ENCODE data around the gene CFLAR. TPM values are rescaled to one million over a fixed set of nuclear protein-coding genes. Genes with fewer than 3 reads are reported as not detected.

CFLAR gene
- total and polyA plus RNA-seq, 12 donors: 91.5 to 257 (median 203) TPM

DNA sequence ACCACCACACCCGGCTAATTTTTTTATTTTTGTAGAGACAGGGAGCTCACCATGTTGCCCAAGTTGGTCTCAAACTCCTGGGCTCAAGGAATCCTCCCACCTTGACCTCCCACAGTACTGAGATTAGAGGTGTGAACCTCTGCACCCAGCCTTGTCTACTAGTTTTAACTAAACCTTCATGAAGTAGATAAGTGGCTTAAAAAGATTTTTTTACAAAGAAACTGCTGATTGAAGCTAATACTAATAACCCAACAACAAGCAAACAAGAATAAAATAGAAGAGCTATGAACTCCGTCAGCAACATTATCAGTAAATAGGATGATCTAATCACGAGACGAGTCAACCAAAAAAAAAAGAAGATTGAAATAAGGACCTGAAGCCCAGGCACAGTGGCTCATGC lies 25.4 kb upstream of the CFLAR start:
- TF ChIP-seq, protein P1, sequence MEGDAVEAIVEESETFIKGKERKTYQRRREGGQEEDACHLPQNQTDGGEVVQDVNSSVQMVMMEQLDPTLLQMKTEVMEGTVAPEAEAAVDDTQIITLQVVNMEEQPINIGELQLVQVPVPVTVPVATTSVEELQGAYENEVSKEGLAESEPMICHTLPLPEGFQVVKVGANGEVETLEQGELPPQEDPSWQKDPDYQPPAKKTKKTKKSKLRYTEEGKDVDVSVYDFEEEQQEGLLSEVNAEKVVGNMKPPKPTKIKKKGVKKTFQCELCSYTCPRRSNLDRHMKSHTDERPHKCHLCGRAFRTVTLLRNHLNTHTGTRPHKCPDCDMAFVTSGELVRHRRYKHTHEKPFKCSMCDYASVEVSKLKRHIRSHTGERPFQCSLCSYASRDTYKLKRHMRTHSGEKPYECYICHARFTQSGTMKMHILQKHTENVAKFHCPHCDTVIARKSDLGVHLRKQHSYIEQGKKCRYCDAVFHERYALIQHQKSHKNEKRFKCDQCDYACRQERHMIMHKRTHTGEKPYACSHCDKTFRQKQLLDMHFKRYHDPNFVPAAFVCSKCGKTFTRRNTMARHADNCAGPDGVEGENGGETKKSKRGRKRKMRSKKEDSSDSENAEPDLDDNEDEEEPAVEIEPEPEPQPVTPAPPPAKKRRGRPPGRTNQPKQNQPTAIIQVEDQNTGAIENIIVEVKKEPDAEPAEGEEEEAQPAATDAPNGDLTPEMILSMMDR (IDR thresholded peaks at IDR 0.05): no peak
- 80 to 83% methylated on average over 4 of the region's 4 CpGs for WGBS, 2 donors
- Histone ChIP-seq H3K27me3 (no peaks in the 10 kb centered on the region), H3K4me1 (peaks cover 0 to 8% (median 0%) of the 10 kb centered on the region in 9 donors), H3K27ac (no peak overlapping the region), H3K4me3 (no peak overlapping the region), H3K36me3 (peaks cover 0 to 51% (median 15%) of the 10 kb centered on the region in 9 donors), H3K9me3 (no peaks in the 10 kb centered on the region)
- intact Hi-C loops (cut with DNase I): loop anchor here in 1 of 10 donors (5.0 kb wide), 1 partner anchor 77 kb away; no protein-coding TSS in a partner anchor
- ATAC-seq (no peak), DNase-seq (no peak)

- ATAC-seq: no peak
- no peaks in the 10 kb centered on the region for H3K9me3 ChIP-seq
- H3K36me3 ChIP-seq: peaks cover 0 to 21% (median 3%) of the 10 kb centered on the region in 9 donors
- 99 to 100% methylated on average over 5 of the region's 5 CpGs for WGBS, 2 donors
- TF ChIP-seq, protein P1 (IDR thresholded peaks at IDR 0.05): no peak
- peak overlapping the region in 1 of 10 donors; percentile 76 for H3K27ac ChIP-seq
- H3K4me1 ChIP-seq: peaks cover 0 to 8% (median 0%) of the 10 kb centered on the region in 9 donors
- H3K4me3 ChIP-seq: peak overlapping the region in 1 of 10 donors; percentile 28
- H3K27me3 ChIP-seq: no peaks in the 10 kb centered on the region
- DNase-seq: no peak
- intact Hi-C loops (cut with DNase I): loop anchor here in 1 of 10 donors (5.0 kb wide), 1 partner anchor 74 kb away; no protein-coding TSS in a partner anchor
Measured at GRCh38 chr2:201093573-201093972, 22.4 kb upstream of the CFLAR start.

- 94 to 98% methylated on average over 3 of the region's 3 CpGs for WGBS, 2 donors
- Histone ChIP-seq H3K36me3 (no peaks in the 10 kb centered on the region), H3K9me3 (no peaks in the 10 kb centered on the region), H3K27me3 (no peaks in the 10 kb centered on the region), H3K4me3 (no peak overlapping the region), H3K27ac (no peak overlapping the region), H3K4me1 (peaks cover 0 to 3% (median 0%) of the 10 kb centered on the region in 9 donors)
- DNase-seq (no peak), ATAC-seq (no peak)
- TF ChIP-seq, protein P1 (IDR thresholded peaks at IDR 0.05): no peak
- intact Hi-C loops (cut with DNase I): no loop called here
Measured at GRCh38 chr2:201100497-201100896, 15.5 kb upstream of the CFLAR start.

DNA sequence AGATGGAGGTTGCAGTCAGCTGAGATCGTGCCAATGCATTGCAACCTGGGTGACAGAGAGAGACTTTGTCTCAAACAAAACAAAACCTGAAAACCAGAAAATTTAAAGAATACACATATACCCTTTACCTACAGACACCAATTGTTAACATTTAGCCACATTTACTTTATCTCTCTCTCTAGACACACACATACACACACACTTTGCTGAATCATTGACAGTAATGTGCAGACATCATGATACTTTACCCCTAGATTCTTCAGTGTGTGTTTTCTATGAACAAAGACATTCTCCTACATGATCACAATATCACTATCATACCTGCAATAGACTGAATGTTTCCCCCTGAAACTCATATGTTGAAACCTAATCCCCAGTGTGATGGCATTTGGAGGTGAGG lies 10.2 kb upstream of the CFLAR start:
- ATAC-seq (no peak), DNase-seq (no peak)
- no peak overlapping the region for H3K4me3 ChIP-seq
- H3K9me3 ChIP-seq: no peaks in the 10 kb centered on the region
- peaks cover 0 to 5% (median 0%) of the 10 kb centered on the region in 9 donors for H3K36me3 ChIP-seq
- TF ChIP-seq, protein P1 (IDR thresholded peaks at IDR 0.05): no peak
- H3K27ac ChIP-seq: no peak overlapping the region
- 96 to 97% methylated on average over 1 of the region's 1 CpG for WGBS, 2 donors
- intact Hi-C loops (cut with DNase I): no loop called here
- no peaks in the 10 kb centered on the region for H3K27me3 ChIP-seq
- peaks cover 0 to 9% (median 0%) of the 10 kb centered on the region in 9 donors for H3K4me1 ChIP-seq

Measured in heart right ventricle (tissue), 16 donors.